CD4-positive, alpha-beta T cell treated with Interleukin-1 beta for 1 hour (primary cell): ENCODE data around the gene C1orf35.

ENCODE experiments used
- DNase-seq, 2 donors: peaks; one replicate each; pipeline ENCODE4 v3.0.0-alpha.2; 2020 to 2022

Gene C1orf35

GRCh38 chr1:228077565-228078330 is 25.4 kb downstream of the C1orf35 start:
- no peak for DNase-seq

DNA sequence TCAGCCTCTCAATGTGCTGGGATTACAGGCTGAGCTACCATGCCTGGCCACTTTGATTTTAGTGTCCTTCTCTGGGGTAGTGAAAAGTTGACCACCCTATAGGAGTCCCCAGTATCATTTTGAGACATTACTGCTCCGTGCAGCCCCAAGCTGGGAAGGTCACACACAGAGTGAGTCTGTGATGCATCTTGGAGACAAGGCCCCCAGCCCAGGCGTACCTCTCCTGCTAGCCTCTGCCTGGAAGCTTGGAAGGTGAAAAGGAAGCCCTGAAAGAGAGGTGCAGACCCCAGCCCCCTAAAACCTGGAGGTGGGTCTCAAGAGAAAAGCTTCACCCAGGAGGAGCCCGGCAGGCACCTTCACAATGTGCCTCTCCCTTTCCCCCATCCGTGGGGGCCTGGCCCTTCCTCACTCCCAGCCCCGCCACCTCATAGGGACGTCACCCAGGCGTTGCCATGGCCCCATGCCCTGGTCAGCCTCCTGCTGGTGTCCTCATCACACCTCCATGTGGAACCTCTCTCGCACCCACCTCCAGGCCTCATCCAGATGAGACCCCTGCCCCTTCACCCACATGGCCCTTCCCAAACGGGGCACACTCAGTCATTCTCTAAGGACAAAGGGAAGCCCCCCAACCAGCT is 26.2 kb downstream of the C1orf35 start:
- no peak for DNase-seq

GRCh38 chr1:228075801-228076271 is 27.3 kb downstream of the C1orf35 start:
- no peak for DNase-seq

DNA sequence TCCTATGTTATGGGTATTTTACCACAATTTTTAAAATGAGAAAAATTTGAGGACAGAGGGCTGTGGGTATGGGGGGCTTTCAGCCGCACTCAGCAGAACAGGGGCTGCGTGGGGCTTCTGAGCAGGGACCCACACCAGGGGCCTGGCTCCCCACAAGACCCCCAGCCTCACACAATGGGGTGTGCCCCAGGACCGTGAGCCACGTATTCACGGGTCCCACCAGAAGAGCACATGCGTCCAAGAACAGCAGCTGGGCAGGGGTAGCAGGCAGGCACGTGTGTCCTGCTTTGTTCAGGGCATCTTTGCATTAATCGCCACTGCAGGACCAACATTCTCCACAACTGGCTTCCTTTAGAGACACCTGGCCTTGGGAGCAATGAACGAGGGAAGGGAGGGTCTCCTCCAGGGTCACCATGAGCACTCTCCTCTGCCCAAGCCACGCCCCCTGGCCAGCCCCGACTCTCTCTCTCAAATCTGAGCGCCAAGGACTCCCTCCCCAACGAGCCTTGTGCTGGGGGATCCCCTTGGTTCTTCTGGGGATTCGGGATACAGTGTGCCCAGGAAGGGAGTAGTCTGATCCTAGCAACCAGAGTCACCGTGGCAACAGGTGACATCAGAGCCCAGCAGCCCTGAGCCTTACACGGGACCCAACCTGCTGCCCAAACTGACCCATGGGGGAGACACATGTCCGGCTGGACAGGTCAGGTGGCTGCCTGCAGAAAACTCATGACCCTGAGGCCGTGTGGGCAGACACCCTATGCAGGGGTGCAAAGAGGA is 28.0 kb downstream of the C1orf35 start:
- no peak for DNase-seq

GRCh38 chr1:228073857-228074545 is 29.1 kb downstream of the C1orf35 start:
- DNase-seq = no peak

GRCh38 chr1:228073061-228073856 is 29.9 kb downstream of the C1orf35 start:
- no peak for DNase-seq

DNA sequence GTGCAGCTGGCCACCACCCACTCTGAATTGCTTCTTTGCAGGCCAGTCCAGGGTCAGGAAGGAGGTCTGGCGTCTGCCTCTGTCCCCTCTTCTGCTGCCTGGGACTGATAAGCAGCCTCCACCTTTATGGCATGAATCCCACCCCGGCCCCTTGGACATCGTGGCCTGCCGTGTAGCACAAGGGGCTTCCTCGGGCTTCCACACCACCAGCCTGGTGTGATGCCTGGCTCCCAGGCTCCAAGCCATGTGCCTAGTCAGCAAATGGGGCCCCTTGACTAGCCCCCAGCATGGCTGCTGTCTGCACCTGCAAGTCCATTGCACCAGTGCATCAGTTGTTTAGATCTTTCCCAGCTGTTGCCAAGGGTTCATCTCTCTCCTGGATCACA is 30.5 kb downstream of the C1orf35 start:
- DNase-seq = no peak

GRCh38 chr1:228071839-228072657 is 31.1 kb downstream of the C1orf35 start:
- DNase-seq = no peak

DNA sequence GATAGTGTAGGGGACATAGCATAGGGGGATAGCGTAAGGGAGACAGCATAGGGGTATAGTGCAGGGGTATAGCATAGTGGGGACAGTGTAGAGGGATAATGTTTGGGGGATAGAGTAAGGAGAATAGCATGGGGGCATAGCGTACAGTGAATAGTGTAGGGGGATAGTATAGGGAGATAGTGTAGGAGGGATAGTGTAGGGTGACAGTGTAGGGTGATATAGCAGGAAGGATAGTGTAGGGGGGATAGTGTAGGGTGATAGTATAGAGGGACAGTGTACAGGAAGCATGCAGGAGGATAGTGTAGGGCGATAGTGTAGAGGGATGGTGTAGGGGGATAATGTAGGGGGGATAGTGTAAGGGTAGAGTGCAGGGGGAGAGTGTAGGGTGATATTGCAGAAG is 32.3 kb downstream of the C1orf35 start:
- DNase-seq = no peak

- DNase-seq = no peak
Measured at GRCh38 chr1:228070173-228070572, 33.0 kb downstream of the C1orf35 start.

DNA sequence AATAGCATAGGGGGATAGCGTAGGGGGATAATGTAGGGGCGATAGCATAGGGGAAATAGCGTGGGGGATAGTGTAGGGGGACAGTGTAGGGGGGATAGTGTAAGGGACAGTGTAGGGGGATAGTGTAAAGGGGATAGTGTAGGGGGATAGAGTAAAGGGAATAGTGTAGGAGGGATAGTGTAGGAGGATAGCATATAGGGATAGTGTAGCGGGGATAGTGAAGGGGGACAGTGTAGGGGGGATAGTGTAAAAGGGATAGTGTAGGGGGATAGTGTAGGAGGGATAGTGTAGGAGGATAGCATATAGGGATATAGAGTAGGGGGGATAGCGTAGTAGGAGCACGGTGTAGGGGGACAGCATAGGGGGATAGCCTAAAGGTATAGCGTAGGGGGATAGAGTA is 34.8 kb downstream of the C1orf35 start:
- DNase-seq = no peak

DNA sequence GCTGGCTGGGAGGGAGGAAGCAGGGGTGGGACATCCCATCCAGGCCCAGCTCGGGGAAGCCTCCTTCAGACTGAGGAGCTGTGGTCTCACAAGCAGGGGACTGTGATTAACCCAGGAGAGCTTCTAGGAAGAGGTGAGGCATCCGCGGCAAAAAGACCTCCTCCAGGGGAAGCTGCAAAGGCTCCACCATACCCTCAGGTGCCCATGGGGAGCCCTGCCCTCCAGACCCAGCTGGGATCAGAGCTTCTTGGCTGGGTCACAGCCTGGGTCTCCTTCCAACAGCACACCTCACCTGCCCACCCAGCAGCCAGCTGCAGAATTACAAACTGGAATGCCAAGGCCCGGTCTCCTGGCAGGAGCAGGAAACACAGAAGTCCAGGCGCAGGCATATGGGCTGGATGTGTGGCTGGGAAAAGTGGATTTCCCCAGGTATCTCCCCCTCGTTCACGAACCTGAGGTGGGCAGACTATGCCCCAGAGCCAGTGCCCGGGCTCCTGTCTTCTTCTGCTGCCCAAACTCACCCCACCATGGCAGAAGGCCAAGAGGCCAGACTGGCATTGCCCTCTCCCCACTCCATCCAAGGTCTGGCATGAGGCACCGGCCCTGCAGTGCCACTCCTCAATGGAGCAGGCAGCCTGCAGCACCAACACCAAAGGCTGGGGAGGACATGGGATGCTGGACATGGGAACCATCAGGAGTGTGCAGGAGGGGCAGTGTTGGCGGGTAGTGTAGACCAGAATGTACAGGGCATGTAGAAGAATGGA is 36.1 kb downstream of the C1orf35 start:
- no peak for DNase-seq

- DNase-seq = no peak
Measured at GRCh38 chr1:228066416-228066815, 36.7 kb downstream of the C1orf35 start.

DNA sequence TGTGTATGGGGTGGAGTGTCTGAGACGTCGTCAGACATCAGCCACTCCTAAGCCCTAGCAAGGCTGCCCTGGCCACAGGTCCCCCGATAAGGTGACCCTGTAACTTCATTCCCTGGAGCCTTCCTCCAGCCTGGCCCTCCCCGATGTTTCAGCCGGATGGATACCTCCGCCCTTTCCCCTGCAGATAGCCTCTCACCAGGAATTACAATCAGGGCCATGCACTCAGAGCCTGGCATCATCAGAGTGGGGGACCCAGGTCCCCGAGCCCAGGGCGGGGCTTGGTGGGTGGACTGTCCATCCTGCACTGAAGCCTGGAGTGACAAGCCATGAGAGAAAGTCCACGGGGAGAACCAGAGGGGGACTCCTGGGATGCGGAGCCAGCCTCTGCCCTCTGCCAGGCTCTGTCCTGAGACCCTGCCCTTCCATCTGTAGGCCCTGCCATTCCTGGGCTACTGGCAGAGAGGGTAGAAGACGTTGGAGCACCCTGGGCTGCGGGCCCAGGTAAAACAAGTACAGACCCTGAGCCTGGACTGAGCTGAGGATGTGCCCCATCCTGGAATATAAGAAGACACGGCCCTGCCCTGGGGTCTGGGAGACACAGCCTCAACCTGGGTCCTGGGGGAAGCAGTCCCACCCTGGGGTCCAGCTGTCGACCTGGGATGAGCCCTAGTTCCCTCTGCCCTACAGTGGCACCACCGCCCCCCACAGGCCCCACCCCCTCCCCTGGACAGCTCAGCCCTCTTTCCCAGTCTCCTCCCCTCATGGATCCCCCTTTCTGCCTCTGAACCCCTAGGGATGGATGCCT is 37.4 kb downstream of the C1orf35 start:
- DNase-seq = no peak

DNA sequence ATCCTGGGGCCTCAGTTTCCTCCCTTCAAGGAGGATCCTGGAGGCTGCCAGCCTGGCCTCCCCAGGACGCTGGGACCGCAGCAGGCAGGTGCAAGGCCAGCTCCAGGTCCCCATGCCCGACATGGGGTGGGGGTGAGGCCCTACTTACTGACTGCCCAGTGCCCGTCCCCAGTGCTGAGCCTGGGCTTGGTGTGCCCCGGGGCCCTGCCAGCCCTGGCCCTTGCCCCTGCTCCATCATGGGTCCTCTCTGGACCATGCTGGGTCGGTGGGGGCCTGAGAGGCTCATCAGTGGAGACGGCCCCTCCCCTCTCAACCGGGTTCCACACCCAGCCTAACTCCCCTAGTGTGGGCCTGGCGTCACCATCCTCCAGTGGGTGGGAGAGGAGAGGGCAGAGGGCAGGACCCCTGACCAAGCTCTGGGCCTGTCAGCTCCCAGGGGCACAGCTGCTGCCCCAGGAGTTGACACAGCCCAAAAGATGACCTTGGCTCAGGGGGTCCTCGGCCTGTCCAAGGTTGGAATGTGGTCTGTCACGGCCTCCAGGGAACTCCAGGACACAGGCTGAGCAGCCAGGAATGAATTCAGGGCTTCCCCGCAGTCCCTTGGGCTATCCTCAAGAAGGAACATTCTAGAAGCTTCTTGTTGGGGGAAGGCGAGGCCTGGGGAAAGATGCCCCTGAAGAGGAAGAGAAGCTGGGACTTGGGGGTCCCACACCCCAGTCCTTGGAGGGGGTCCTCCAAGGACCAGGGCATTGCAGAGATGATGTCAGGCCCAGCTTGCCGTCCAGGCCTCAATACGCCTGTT is 38.2 kb downstream of the C1orf35 start:
- DNase-seq = no peak

DNA sequence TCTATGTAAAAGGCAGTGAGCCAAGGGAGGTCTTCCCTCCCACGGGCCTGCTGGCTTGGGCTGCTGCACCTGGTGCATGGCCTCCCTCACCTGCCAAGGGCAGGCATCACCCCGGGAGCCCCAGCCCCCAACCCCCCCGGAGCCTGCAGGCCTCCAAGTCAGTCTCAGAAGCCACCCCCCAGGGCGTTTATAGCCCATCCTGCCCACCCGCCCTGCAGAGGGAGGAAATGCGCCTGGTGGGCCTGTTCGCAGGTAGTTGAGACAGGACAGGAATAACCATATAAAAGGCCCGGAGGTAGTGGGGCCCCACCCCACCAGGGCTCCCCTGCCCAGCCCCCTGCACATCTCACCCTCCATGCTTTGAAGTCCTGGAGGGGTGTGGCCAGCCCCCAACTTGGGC is 38.8 kb downstream of the C1orf35 start:
- no peak for DNase-seq

- DNase-seq = no peak
Measured at GRCh38 chr1:228063251-228064191, 39.6 kb downstream of the C1orf35 start.

DNA sequence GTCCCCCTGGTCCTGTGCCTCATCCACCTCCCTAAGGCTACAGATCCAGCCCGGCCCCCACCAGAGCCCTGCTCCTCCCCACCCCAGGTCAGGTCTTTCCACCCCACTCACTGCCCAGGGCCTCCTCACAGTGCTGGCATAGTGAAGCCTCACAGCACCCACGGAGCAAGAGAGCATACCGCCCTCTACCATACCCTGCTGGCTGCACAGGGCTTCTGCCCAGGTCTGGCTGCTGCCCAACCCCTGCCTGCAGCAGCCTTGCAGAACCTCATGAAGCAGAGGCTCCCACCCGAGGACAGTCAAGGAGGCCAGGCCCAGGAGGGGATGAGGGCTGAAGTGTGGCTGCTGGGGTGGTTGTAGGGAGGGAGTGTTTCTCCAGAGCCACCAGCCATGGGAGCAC is 40.3 kb downstream of the C1orf35 start:
- DNase-seq = no peak
